Kidney epithelial cell (primary cell): ENCODE measurements around the gene RIN3. TPM values are rescaled to one million over a fixed set of nuclear protein-coding genes. Genes with fewer than 3 reads are reported as not detected.

Experiments
- DNase-seq: peaks from one replicate; pipeline ENCODE4 v3.0.0-alpha.2; 2010; ENCODE audit warnings: low read depth
- H3K27me3 ChIP-seq: 2 replicates; pipeline ENCODE4 v1.6.0; 2011; ENCODE audit warnings: low read length; ENCODE audit not compliant: control insufficient read depth, insufficient read depth
- H3K36me3 ChIP-seq: 2 replicates; pipeline ENCODE4 v1.5.1; 2011; ENCODE audit warnings: low read length; ENCODE audit not compliant: control insufficient read depth, insufficient read depth
- H3K4me3 ChIP-seq: 2 replicates; pipeline ENCODE4 v1.5.1; 2011; ENCODE audit warnings: low read depth, mild to moderate bottlenecking, control low read depth, low read length
- CTCF ChIP-seq: IDR thresholded peaks from 2 replicates; pipeline ENCODE4 v1.5.1; 2011; ENCODE audit warnings: mild to moderate bottlenecking, moderate library complexity, low read length, control low read depth, inconsistent platforms; ENCODE audit not compliant: insufficient read depth, poor library complexity, severe bottlenecking
- total RNA-seq: library from RNA; depleted of rRNA; stranded (reverse); fragments of >200 nt; gene quantifications from 2 replicates; pipeline ENCODE4 v1.2.3, GENCODE V29; 2015

RIN3 gene
- total RNA-seq, 1 donor from 2014 or later = 6.0 TPM

GRCh38 chr14:92469515-92469914, 44.1 kb upstream of the RIN3 start:
- no peak for TF ChIP-seq CTCF
- Histone ChIP-seq H3K4me3 (no peak overlapping the region), H3K27me3 (no peaks in the 10 kb centered on the region), H3K36me3 (no peaks in the 10 kb centered on the region)
- no peak for DNase-seq

- Histone ChIP-seq H3K36me3 (no peaks in the 10 kb centered on the region), H3K4me3 (no peak overlapping the region), H3K27me3 (no peaks in the 10 kb centered on the region)
- peak; percentile 34 for DNase-seq
- no peak for TF ChIP-seq CTCF
Measured at GRCh38 chr14:92470215-92470614, 43.4 kb upstream of the RIN3 start.

GRCh38 chr14:92470811-92471210, 42.8 kb upstream of the RIN3 start:
- no peak overlapping the region for H3K4me3 ChIP-seq
- no peak for DNase-seq
- H3K36me3 ChIP-seq = no peaks in the 10 kb centered on the region
- no peak for TF ChIP-seq CTCF
- no peaks in the 10 kb centered on the region for H3K27me3 ChIP-seq

GRCh38 chr14:92471919-92472318, 41.7 kb upstream of the RIN3 start:
- no peak overlapping the region for H3K4me3 ChIP-seq
- peak; percentile 77 for DNase-seq
- TF ChIP-seq CTCF = no peak

GRCh38 chr14:92472860-92473259, 40.7 kb upstream of the RIN3 start:
- H3K4me3 ChIP-seq = no peak overlapping the region
- H3K27me3 ChIP-seq = no peaks in the 10 kb centered on the region
- no peak for DNase-seq
- no peaks in the 10 kb centered on the region for H3K36me3 ChIP-seq
- TF ChIP-seq CTCF = no peak

More at GRCh38 chr14:92471919-92472318, 41.7 kb upstream of the RIN3 start:
- no peaks in the 10 kb centered on the region for H3K36me3 ChIP-seq
- H3K27me3 ChIP-seq = no peaks in the 10 kb centered on the region

GRCh38 chr14:92473261-92473968, 40.2 kb upstream of the RIN3 start:
- no peak for DNase-seq
- no peak overlapping the region for H3K4me3 ChIP-seq
- no peak for TF ChIP-seq CTCF
- no peaks in the 10 kb centered on the region for H3K36me3 ChIP-seq
- no peaks in the 10 kb centered on the region for H3K27me3 ChIP-seq
